Stomach (tissue), 9 donors: ENCODE measurements around the gene ULK3. TPM values are rescaled to one million over a fixed set of nuclear protein-coding genes. Genes with fewer than 3 reads are reported as not detected.

ENCODE experiments used
- DNase-seq, 2 donors: peaks; one replicate each; pipeline versions ENCODE4 v3.0.0 to v3.0.0-alpha.2; 2013 to 2019
- H3K27ac ChIP-seq, 5 donors: fragments of 200-600 bp in 4 of 5; sonication (generic) in 4 of 5; one replicate each; pipeline ENCODE4 v1.5.1; 2013 to 2019; ENCODE audit warnings: mild to moderate bottlenecking in 1 of 5, moderate library complexity in 1 of 5
- H3K27me3 ChIP-seq, 3 donors: fragments of 200-600 bp; sonication (generic); one replicate each; pipeline ENCODE4 v1.5.1; 2017 to 2019; ENCODE audit warnings: mixed run types in 1 of 3
- H3K36me3 ChIP-seq, 4 donors: fragments of 200-600 bp; sonication (generic); 1 replicate in 3 of 4; 2 replicates in 1 of 4; pipeline ENCODE4 v1.5.1; 2016 to 2019
- H3K4me1 ChIP-seq, 4 donors: fragments of 200-600 bp; sonication (generic); one replicate each; pipeline ENCODE4 v1.5.1; 2016 to 2019
- H3K4me3 ChIP-seq, 4 donors: fragments of 200-600 bp; sonication (generic) in 3 of 4; one replicate each; pipeline ENCODE4 v1.5.1; 2016 to 2019; ENCODE audit warnings: mild to moderate bottlenecking in 1 of 4
- H3K9me3 ChIP-seq, 4 donors: fragments of 200-600 bp; sonication (generic); one replicate each; pipeline ENCODE4 v1.5.1; 2016 to 2019
- CTCF ChIP-seq, 7 experiments: fragments of 450-650 bp in 4 of 7; fragments of 200-600 bp in 3 of 7; sonication (generic) in 3 of 7; IDR thresholded peaks; one replicate each; pipeline ENCODE4 v1.5.1; 2016 to 2019; ENCODE audit warnings: antibody characterized with exemption in 7 of 7, control low read depth in 2 of 7, mild to moderate bottlenecking in 1 of 7
- EP300 ChIP-seq: sonication (generic); formaldehyde crosslinking; IDR thresholded peaks from one replicate; pipeline ENCODE4 v1.6.1; 2017; ENCODE audit warnings: antibody characterized with exemption
- POLR2A ChIP-seq, 4 donors: fragments of 450-650 bp; IDR thresholded peaks; one replicate each; pipeline ENCODE4 v1.6.1; 2016; ENCODE audit warnings: antibody characterized with exemption in 4 of 4, control low read depth in 2 of 4, mild to moderate bottlenecking in 1 of 4, moderate library complexity in 1 of 4
- POLR2AphosphoS5 ChIP-seq, 3 donors: sonication (generic); formaldehyde crosslinking; IDR thresholded peaks; one replicate each; pipeline ENCODE4 v1.6.1; 2016; ENCODE audit warnings: antibody characterized with exemption in 3 of 3
- WGBS, 5 donors: extraction: QIAGEN DNeasy Blood & Tissue Kit in 3 of 5; methylation state at CpG; one replicate each; pipeline versions ENCODE4 v1.1.5 to v1.1.7; 2013 to 2018; 5-methylcytosine and 5-hydroxymethylcytosine counted together
- intact Hi-C: fragments of 100-400 bp; cut with DNase I; formaldehyde crosslinking; loops from one replicate; pipeline ENCODE4 v1.15.1; 2023; ENCODE audit warnings: low total_unique reads
- polyA plus RNA-seq, 3 donors: library from polyadenylated mRNA; stranded (reverse); fragments of 200-250 nt; gene quantifications; one replicate each; pipeline ENCODE4 v1.2.3, GENCODE V29; 2013
- total RNA-seq, 5 donors: library from RNA; depleted of rRNA; stranded (reverse); fragments of >200 nt; gene quantifications; one replicate each; pipeline versions ENCODE4 v1.1.0 to v1.2.3, GENCODE V29; 2014 to 2016
- donor health status: healthy with polysubstance abuse.
- donor health status: Bipolar disorder and iron deficiency.
- donor health status: healthy.

Gene ULK3
- total and polyA plus RNA-seq, 8 donors, result 19.4 to 251 (median 46.2) TPM

DNA sequence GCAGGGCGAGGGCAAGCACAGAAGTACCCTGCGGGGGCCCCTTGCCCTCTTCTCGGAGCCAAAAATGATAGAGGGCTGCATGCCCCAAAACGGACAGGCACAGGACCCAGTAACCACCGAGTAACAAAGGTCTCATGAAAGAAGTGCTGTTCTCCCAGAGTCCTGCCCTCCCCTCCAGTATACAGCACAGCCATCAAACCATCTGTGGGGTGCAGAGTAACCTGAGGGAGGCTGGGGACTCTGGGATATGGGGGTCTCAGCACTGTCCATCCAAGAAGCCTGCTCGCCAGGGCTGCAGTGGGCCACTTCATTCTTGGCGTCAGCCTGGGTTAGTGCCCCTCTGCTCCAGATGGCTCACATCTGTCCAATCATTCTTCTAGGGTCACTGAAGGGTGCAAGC is 6.1 kb downstream of the ULK3 start:
- Histone ChIP-seq H3K9me3 (no peaks in the 10 kb centered on the region), H3K4me3 (no peak overlapping the region), H3K27ac (no peak overlapping the region), H3K4me1 (peaks cover 5 to 23% (median 12%) of the 10 kb centered on the region in 4 donors), H3K27me3 (no peaks in the 10 kb centered on the region), H3K36me3 (peaks cover 0 to 65% (median 57%) of the 10 kb centered on the region in 4 donors)
- intact Hi-C loops, result loop anchor here (5.0 kb wide), 1 partner anchor 65 kb away; no protein-coding TSS in a partner anchor
- DNase-seq, result no peak
- 78 to 90% (median 87%) methylated on average over 6 to 7 of the region's 7 CpGs for WGBS, 5 donors
- TF ChIP-seq POLR2A (IDR thresholded peaks at IDR 0.05) (no peak), CTCF (IDR thresholded peaks at IDR 0.05) (no peak), EP300 (no peak), POLR2AphosphoS5 (IDR thresholded peaks at IDR 0.05) (no peak)

DNA sequence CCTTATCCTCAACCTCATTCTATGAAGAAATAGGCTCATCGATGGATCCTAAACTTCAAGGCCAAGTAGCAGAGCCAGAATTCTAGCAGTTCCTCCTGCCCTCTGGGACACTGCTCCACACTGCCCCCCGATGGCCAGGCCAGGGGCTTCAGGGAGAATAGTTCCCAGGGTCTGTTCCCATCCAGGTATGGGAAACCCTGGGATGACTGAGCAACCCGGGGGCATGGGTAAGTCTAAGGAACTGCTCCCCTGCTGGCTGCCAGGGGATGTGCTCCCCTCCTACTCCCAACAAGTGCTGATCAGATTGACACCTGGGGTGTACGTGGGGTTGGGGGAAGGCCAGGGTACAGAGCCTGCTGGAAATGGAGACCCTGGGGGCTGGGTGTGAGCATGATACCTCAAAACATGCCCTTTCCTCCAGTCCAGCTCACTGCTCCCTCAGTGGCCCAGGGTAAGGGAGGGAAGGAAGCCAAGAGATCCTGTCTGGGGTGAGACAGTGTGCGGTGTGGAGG is 7.6 kb downstream of the ULK3 start:
- H3K36me3 ChIP-seq, result peaks cover 0 to 50% (median 49%) of the 10 kb centered on the region in 4 donors
- WGBS, 5 donors, result 29 to 42% (median 39%) methylated on average over 4 to 5 of the region's 5 CpGs
- DNase-seq, result peak; percentile 68 to 78
- H3K4me1 ChIP-seq, result peaks cover 0 to 16% (median 2%) of the 10 kb centered on the region in 4 donors
- intact Hi-C loops, result loop anchor here (5.0 kb wide), 1 partner anchor 63 kb away; no protein-coding TSS in a partner anchor
- no peak overlapping the region for H3K27ac ChIP-seq
- no peaks in the 10 kb centered on the region for H3K27me3 ChIP-seq
- TF ChIP-seq EP300 (no peak), POLR2A (IDR thresholded peaks at IDR 0.05) (no peak), POLR2AphosphoS5 (IDR thresholded peaks at IDR 0.05) (peak in 1 of 3 donors; percentile 4), CTCF (IDR thresholded peaks at IDR 0.05) (peak in 5 of 7 experiments; percentile 26 to 74 (median 64))
- no peak overlapping the region for H3K4me3 ChIP-seq
- H3K9me3 ChIP-seq, result no peaks in the 10 kb centered on the region

- H3K9me3 ChIP-seq, result no peaks in the 10 kb centered on the region
- peaks cover 0 to 13% (median 0%) of the 10 kb centered on the region in 4 donors for H3K4me1 ChIP-seq
- WGBS, 5 donors, result 68 to 75% (median 71%) methylated on average over 5 to 12 of the region's 12 CpGs
- H3K4me3 ChIP-seq, result no peak overlapping the region
- no peak for DNase-seq
- peaks cover 0 to 32% (median 31%) of the 10 kb centered on the region in 4 donors for H3K36me3 ChIP-seq
- no peak overlapping the region for H3K27ac ChIP-seq
- peaks cover 0 to 15% (median 2%) of the 10 kb centered on the region in 3 donors for H3K27me3 ChIP-seq
- intact Hi-C loops, result no loop called here
- TF ChIP-seq EP300 (no peak), CTCF (IDR thresholded peaks at IDR 0.05) (no peak), POLR2AphosphoS5 (IDR thresholded peaks at IDR 0.05) (no peak), POLR2A (IDR thresholded peaks at IDR 0.05) (no peak)
These were observed 9.4 kb downstream of the ULK3 start for GRCh38 chr15:74833376-74834107.

DNA sequence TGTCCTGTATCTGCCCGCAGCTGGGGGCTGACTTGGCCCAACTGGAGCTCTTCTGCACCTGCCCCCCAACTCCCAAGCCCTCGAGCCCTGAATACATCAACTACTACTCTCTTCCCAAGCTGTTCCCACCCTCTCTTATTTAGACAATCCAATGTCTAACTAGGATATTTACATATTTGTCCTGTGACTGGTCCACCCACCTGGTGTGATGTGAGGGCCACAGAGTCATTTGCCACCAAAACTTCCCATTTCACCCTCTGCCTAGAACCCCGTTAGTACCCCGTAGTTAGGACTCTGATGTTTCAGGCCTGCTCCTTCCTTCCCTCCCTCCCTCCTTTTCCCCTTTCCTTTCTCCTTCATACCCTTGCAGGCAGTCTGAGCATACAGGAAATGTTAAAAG is 10.1 kb downstream of the ULK3 start:
- no peak overlapping the region for H3K27ac ChIP-seq
- 53 to 80% (median 58%) methylated on average over 4 of the region's 4 CpGs for WGBS, 5 donors
- intact Hi-C loops, result no loop called here
- peaks cover 0 to 22% (median 10%) of the 10 kb centered on the region in 3 donors for H3K27me3 ChIP-seq
- DNase-seq, result no peak
- no peak overlapping the region for H3K4me3 ChIP-seq
- TF ChIP-seq POLR2AphosphoS5 (IDR thresholded peaks at IDR 0.05) (no peak), CTCF (IDR thresholded peaks at IDR 0.05) (no peak), EP300 (no peak), POLR2A (IDR thresholded peaks at IDR 0.05) (no peak)
- peaks cover 0 to 25% (median 24%) of the 10 kb centered on the region in 4 donors for H3K36me3 ChIP-seq
- H3K9me3 ChIP-seq, result no peaks in the 10 kb centered on the region
- H3K4me1 ChIP-seq, result peaks cover 0 to 13% (median 0%) of the 10 kb centered on the region in 4 donors
